Stimulated activated CD8-positive, alpha-beta memory T cell treated with anti-CD3 and anti-CD28 coated beads, Interleukin-7, amount 100 ng/mL, for 48 hours (primary cell): ENCODE data around the gene SAMD4A.

Experiments
- DNase-seq, 2 donors: peaks; one replicate each; pipeline ENCODE4 v3.0.0-alpha.2; 2020; ENCODE audit warnings: low read depth in 1 of 2; ENCODE audit errors: extremely low read depth in 1 of 2

The SAMD4A gene

DNA sequence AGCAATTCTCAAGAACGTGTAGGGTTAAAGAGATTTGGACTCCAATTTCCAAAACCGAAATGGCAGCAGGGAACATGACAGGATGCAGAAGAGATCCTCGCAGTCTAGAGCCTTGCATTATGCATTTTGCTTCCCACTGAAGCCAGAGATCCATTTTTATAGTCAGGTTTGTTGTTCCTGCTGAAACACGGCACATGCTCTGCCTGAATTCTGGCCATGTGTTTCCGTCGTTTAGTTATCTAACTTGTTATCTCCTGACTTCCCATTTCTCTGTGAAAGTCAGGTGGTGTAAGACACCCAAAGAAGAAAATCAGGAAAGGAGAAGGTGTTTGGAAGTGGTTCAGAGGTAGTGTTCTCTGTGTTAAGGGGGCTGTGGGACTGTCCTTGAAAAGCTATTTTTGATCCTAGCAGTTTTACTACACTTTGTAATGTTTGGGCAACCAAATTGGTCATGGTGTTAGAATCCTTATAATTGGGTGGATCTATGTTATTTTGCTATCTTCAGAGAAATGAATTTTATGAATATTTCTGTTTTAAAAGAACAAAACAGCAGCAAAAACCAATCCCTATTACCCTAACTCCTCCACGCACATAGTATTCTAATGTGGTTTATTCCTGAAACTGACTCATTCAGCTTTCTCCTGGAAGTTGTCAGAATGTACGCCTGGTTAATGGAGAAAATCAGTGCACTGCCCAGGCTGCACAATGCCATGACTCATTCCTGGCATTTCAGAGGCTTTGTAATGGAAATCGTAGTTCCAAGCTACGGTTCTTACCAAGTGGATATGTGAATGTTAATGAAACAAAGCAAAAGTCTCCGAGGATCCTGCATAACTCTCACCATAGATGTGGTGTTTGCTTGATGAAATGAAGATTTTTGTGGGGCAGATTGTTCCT lies 110.1 kb downstream of the SAMD4A start:
- DNase-seq = no peak

DNA sequence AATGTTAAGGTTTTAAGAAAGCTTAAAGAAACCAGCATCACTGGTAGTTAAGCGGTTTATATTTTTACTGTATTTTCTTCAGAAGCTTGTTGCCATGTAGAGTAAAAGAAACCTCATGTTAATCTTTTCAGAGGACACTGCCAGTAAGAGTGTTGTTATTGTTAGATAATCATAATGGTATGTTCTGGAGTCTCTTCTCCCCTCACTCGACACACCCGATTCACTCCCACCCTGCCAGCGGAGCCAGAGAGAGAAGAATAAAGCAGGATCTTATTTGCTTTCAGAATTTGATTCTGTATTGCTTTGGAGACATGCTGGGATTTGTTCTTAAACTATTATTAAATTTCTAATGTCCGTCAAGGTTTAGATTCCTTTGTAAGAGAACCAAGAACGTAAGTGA lies 113.7 kb downstream of the SAMD4A start:
- no peak for DNase-seq

DNA sequence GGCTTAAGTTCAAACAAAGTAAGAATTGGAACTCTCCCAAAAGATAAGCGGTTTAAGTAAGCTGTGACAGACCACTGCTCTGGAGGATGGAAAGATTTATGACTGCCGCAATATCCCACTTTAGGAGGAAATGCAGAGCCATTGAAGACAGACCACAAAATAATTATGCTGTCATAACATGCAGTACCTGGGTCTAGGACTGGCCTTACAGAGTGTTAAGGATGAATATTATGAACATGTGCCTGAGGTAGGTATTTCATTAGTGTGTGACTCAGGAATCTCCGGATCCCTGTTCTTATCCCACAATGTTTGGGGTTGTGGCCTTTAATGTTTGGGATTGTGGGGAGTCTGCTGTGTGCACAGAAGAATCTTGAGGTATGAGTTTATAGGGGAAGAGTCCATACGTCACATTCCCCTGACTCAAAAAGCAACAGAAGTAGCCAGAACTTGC lies 114.9 kb downstream of the SAMD4A start:
- DNase-seq = no peak

DNA sequence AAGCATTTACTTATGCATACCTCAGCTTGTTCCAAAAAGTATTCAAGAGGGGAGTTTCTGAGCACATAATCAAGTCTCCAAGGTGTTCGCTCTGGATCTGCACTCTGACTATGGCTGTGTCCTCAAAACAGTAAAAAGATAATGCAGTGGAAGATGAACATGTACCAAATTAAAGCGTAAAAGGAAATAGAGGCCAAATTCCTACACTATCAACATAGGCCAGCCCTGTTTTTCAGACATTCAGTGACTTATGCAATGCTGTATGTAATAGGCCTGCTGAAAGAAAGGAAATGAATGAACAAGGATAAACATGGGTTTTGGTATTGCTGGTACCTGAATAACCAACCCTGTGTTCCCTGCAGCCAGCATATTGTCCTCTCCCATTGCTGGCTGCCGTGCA lies 115.7 kb downstream of the SAMD4A start:
- no peak for DNase-seq

DNA sequence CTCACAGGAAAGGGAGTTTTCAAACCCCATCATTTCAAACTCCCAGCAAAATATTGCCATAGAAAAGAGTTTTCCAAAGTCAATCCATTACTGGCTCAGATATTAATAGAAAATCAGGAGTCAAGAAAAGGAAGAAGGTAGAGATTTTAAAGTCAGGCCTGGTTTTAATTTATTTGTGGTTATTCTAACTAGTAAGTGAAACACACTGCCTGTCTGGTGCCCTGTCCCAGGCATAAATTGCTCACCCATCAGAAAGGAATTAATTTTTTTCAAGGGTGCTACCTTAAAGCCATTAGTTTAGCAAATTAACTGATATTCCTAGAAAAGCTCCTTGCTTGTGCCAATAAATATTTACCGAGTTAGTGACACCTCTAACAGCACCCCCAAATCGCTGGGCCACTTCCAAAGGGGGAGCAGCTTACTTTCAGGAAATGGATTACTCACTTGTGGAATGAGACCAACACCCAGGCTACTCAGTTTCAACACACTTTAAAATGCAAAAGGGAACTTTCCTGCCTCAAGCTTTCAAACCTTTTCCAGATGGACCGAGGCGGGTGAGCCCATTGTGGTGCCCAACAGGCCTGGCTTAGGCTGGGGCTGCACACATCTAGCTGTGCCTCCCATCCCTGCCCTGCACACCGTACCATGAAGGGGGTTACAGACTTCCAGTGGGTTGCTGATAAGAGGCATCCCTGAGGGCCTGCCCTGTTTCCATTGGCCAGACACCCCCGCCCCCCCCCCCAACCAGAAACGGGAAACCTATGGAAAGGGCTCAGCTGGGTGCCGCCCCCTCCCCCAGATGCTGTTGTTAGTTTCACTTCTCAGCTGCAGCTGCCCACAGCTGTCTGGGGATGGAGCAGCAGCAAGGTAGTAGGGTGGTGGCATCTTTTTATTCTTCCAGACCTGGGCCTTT lies 117.2 kb downstream of the SAMD4A start:
- no peak for DNase-seq

DNA sequence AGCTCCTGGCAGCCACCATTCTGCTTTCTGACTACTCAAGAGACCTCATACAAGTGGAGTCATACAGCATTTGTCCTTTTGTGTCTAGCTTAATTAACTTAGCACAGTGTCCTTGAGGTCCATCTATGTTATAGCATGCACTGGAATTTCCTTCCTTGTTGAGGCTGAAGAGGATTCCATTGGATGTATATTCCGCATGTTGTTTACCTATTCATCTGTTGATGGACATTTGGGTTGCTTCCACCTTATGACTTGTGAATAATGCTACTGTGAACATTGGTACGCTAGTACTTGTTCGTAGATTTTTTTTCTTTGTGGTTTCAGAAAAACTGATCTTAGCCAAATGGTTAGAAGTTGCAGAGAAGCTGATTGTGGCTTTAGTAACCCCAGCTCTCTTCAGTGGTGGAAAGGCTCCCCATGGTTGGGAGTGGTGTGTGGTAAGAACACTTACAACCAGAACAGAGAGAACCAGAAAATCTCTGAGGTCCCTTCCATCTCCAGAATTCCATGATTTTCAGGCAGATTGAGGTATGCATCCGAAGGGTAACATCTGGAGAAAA lies 118.4 kb downstream of the SAMD4A start:
- DNase-seq = no peak

DNA sequence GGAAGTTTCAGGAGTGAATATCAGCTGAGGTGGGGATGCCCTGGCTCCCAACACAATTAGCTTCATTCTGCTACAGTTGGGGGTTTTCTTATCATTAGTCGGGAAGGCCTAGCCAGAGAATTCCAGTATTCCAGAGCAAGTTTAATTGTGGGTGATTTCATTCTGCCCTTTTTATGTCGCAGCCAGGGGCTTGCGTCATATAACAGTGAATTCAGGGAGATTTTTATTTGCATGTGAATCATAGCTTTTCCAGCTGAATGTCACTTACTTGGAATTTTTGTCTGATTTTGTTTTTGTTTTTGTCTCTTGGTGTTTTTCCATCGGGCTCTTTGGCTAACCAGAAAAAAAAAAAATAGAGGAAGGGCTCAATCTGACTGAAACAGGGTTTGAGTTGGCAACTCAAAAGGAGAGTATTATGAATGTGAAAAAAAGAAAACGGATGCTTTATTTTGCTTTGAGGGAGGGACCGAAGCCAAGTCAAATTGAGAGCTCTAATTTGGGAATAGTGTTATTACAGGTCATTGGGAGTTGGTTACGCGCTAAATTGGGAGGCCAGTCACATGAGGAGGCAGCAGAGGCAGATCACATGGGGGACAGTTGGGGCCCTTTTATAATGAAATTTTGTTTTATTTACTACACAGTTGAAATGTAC lies 119.4 kb downstream of the SAMD4A start:
- DNase-seq = no peak

DNA sequence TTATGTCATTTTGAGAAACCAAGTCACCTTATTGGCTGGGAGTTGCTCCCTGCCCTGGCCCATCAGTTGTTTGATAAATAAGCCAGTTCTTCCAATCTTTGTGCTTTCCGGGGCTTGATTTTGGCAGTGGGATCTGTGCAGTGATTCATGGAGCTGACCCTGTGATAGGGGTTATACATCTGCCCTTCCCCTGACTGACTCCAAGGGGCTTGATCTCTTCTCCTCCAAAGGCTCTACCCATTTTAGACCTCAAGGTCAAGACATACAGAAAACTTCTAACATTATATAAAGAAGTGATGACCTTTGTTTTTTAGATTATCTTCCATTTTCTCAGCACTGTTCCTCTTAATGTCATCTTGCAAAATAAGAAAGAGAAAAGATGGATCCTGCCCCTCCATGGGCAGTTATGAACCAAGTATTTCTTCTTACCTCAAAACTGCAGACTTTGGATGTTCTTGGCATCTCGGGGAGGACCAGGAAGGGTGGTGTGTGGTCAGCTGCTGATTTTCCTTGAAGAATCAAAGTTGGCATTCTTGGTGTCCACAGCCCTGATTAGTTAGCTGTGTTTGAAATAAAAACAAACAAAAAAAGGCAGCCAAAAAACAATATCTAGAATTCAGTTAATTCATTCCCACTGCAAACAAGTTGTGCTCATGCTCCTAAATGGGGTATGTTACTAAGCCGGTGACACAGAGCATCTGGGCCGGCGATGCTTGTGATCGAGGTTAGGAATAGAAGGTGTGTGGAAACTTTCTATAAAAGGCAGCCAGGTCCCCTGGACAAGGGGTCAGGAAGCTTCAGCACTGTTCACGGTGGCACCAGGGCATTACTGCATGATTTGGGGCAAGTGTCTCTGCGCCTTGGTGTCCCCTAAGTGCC lies 120.2 kb downstream of the SAMD4A start:
- no peak for DNase-seq

DNA sequence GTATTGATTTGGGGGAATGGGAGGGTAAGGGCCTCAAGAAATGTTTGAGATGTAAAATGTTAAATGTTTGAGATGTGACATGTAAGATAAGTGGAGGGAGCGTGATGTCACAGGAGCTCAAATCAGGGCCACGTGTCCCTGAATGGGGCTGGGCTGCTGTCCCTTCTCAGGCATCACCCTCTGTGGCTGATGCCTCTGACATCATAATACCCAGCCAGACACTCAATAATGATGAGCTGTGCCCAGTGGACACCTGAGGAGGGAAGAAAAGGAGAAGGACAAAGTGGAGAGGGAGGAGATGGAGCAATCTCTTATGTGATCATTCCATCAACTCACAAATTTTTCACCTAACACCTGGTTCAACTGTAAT lies 120.8 kb downstream of the SAMD4A start:
- no peak for DNase-seq

DNA sequence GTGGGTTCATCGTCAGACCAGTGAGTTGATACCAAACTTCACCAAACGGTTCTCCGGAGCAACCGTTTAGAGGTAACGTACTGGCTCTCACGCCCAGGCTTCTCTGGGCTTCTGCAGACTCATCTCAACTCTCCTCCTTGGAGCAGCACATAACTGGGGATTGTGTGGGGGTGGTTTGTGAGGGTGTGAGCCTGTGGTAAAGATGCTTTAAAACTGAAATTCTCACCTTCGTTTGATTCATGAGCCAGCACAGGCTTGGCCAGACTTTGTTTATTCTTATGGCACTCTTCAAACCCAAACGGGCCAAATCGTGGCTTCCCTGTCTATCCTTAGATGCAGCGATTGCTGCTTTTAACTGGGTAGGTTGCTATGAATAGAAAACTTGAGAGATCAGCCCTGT lies 121.3 kb downstream of the SAMD4A start:
- DNase-seq = peak; percentile 17 to 20

DNA sequence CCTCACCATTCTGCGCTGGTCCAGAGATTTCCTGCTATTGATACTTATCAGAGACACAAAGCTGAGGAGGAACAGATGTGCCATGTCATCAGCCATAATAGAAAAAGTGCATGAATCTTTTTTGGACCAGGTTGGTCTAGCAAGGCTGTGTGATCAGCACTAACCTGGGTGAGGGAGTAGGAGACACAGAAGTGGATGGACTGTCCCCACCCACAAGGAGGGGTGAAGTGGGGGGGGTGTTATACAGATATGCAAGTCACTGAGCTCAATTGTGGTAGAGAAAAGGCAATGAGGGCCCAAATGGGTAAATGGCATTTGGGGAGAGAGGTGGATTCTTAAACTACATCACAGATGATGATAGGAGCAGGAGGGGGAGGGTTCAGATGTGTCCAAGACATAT lies 123.0 kb downstream of the SAMD4A start:
- DNase-seq = no peak

DNA sequence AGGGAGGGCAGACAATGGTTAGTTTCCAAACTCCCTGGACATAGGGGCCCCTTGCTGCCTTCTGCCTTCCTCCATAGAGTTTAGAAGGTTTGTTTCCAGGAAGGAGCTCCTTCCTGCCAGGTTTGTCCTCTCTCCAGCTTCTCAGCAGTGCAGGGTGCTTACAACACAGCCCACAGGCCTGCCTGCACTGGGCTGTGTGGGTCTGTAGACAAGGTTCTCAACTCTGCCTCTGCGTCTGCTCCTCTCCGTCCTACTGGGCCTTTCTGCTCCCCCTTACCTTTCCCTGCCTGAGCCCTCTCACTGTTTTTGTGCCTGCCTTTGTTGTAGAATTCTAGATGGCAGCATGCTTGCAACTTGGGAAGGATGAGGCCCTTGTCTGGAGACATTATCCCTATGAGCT lies 124.0 kb downstream of the SAMD4A start:
- no peak for DNase-seq

DNA sequence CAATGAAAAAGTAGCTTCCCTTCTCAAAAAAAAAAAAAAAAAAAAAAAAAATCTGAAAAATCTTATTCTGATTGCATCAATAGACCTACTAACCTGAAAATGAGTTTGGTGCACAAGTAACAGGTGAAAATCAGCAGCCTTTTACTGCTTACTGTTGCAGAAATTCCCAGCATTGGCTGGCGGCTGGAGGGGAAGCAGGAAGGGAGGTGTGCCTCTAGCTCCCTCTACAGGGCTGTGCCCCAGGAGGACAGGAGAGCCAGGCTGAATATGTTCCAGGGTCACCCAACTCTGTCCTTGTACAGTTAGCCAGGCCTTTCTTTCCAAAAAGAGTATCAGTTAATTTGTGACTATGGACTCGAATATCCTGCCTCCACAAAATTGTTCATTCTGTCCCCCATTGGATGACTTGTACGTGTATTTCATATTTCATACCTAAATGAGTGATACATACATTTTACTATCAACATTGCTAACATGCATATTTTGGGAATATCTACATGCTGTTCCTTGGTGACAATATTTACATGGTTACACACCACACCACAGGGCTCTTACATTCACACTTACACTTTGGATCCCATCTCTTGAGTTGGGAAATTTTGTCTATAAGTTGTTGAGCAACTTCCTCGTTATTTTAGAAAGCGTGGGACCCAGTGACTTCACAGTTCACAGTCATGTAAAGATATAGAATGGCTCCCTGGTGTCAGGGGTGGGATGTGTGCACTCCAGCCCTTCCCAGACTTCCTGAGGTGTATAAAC lies 124.8 kb downstream of the SAMD4A start:
- peak in 1 of 2 donors; percentile 23 for DNase-seq

DNA sequence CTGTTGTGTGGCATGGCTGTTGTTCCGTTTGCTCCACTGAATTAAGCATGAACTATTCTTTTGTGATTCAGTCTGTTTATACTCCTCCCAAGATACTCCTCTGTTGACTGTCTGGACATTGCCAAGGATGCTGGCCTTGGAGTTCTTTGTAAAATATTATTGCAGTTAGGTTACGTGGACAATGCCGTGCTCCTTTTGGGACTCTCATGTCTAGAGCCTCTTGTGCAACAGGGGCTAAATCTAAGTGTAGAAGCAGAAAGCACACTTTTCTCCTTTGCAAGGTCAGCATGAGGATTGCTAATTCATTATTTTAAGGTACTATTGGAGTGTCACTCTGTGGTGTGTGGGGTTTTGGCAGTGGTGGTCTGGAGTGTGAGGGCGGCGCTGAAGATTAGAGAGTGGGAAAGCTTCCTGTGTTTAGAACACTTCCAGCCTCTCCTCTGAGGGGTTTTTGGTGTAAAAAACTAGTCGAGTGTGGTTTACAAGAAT lies 125.4 kb downstream of the SAMD4A start:
- no peak for DNase-seq

DNA sequence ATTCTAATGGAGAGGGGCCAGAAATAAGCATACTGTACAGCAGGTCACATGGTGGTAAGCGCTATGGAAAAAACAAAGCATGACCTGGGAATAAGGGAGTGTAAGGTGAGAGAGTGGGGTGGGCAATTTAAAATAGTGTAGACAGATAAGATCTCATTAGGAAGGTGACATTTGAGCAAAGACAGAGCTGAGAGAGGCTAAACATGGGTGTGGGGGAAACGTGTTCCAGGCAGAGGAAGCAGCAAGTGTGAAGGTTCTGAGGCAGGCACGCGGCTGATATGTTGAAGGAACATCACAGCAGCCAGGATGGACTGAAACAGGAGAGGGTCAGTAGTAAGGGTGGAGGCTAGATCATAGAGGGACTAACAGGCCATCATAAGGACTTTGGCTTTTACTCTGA lies 126.8 kb downstream of the SAMD4A start:
- no peak for DNase-seq

DNA sequence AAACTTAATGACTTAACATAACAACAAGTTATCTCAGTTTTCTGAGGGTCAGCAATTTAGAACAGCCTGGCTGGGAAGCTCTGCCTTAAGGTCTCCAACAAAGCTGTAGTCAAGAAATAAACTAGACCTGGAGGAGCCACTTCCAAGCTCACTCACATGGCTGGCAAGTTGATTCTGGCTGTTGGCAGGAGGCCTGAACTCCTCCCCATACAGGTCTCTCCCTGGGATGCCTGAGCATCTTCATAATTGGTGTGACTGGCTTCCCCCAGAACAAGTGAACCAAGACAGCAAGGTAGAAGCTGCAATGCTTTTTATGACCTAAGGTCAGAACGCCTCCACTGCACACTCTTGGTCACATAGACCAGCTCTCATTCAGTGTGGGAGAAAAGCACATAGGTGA lies 128.3 kb downstream of the SAMD4A start:
- DNase-seq = no peak

DNA sequence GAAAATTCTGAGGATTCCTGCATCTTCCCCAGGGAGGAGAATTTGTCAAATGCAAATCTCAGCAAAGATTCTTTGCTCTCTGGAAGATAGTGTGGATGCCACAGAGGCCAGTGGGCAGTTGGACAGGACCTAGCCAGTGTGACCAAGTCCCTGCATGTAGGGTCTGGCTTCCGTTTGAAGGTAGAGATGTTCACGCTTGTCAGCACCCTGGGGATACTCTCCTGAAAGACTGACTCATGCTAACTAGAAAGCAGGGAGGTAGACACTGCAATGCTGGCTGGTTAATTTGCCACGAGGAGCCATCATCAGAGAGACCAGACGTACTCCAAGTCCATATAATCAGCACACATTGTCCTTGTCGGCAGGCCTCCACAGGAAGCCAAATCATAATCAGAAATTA lies 130.1 kb downstream of the SAMD4A start:
- DNase-seq = no peak

DNA sequence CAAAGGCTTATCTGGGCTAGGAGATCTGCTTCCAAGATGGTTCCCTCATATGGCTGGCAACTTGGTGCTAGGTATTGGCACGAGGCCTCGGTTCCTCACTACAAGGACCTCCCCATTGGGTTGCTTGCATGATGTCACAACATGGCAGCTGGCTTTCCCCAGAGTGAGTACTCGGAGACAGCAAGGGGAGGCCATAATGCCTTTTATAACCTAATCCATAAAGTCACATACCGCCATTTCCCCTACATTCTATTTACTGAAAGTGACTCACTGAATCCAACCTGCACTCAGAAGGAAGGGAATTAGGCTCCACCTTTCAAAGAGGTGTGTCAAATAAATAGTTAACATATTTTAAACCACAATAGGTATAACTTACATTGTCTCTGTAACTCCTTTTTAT lies 130.9 kb downstream of the SAMD4A start:
- DNase-seq = no peak

DNA sequence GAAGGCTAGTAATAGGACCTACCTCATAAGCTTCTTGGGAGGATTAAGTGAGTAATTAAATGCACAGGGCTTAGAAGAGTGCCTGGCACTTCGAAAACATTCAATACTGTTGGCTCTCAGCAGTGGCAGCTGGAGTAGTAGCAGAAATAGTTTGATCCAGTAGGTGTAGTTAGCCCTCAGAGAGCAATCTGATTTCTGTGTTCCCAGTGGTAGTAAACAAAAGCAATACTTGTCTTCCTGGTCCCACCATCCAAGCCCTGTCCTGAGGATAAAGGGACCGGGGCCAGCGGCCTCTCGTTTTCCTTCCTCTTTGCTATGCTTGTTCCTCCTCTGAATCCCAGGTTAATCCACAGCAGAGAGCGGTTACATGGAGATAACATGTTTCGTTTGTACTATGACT lies 131.6 kb downstream of the SAMD4A start:
- DNase-seq = no peak
